ENCODE results near the gene SELENOI. TPM values are rescaled to one million over a fixed set of nuclear protein-coding genes. Genes with fewer than 3 reads are reported as not detected.

Gene SELENOI
- total RNA-seq, 1 donor from 2014 or later, result 14.5 TPM

DNA sequence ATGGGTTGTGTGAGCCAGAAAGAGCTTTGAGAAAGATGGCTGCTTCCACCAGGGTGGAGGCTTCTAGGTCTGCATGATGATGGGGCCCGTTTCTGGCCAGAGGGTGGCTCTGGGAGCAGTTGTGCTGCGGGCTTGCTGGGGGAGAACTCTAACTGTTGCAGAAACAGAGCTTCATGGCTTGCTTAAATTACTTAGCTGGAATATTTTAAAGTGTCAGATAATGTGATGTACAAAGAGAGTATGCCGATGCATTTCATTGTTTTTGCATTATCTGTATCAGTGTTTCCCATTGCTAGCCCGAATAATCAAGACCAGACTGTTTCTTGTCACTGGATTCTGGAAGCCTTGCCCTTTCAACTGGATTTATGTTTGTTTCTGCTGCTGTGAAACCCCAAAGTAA is 49.5 kb downstream of the SELENOI start:
- intact Hi-C loops (cut with DNase I), result no loop called here
- no peak for DNase-seq (ENCODE audit: low spot score)

DNA sequence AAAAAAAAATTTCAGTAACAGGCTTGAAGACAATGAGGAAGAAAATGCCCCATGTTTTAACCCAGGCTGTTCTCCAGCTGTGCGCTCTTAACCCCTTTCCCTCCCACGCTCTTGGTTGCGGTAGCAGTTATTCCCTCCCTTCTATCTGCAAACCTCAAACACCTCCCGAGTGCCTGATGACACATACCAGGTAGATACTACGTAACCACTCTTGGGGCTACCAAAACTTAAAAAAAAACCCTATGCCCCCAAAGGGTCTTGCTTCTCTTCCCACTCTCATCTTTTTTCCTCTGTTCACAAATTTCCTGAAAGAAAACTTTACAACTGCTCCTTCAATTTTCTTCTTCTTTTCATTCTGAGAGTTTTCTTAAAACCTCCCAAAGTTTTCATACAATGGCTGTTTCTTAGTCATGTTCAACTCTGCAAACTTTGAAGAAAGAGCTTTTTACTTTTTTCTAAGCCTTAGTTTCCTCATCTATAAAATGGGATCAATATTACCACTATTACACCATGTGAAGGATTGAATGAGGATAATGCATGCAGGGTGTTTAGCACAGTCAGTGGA is 50.9 kb downstream of the SELENOI start:
- DNase-seq (ENCODE audit: low spot score), result no peak

DNA sequence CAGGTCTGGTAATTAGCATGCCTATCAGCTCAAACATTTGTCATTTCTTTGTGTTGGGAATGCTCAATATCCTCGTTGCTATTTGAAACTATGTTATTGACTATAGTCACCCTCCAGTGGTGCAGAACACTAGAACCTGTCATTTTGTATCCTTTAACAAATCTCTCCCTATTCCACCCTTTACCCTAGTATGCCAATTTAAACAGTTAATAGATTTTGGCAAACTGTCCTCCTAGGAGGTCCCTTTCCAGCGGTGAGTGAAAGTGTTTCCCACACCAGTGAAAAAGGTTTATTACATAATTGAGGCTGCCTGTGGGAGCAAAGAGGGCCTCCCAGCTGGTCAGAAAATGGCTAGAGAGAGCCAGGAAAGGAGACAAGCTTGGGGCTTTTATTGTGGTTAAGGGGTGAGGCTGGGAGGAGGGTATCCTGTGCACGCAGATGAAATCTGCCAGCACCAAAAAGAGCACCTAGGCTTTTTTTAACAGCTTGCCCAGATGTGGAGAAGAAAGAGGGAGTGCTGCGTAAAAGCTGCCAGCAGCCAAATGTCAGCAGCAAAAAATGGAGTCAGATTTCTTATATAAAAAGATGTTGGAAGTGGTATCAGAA is 53.9 kb downstream of the SELENOI start:
- intact Hi-C loops (cut with DNase I), result no loop called here
- DNase-seq (ENCODE audit: low spot score), result no peak

More for the DNA sequence above, 50.9 kb downstream of the SELENOI start:
- intact Hi-C loops (cut with DNase I), result no loop called here

DNA sequence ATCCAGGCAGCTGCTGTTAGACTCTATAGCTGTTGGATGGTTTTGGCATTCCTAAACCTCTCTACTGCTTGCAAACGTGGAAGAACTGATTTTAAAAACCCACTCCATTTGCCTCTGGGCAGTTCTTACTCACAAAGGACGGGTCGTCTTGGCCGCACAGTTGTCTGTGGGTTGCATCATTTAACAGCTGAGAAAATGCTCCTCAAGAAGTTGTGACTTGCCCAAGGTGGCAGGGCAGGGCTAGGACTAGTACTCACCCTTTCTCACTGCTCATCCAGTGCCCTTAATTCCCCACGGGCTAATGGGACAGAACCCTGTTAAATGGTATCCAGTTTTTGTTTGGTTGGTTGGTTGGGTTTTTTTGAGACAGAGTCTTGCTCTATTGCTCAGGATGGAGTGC is 54.8 kb downstream of the SELENOI start:
- no peak for DNase-seq (ENCODE audit: low spot score)

DNA sequence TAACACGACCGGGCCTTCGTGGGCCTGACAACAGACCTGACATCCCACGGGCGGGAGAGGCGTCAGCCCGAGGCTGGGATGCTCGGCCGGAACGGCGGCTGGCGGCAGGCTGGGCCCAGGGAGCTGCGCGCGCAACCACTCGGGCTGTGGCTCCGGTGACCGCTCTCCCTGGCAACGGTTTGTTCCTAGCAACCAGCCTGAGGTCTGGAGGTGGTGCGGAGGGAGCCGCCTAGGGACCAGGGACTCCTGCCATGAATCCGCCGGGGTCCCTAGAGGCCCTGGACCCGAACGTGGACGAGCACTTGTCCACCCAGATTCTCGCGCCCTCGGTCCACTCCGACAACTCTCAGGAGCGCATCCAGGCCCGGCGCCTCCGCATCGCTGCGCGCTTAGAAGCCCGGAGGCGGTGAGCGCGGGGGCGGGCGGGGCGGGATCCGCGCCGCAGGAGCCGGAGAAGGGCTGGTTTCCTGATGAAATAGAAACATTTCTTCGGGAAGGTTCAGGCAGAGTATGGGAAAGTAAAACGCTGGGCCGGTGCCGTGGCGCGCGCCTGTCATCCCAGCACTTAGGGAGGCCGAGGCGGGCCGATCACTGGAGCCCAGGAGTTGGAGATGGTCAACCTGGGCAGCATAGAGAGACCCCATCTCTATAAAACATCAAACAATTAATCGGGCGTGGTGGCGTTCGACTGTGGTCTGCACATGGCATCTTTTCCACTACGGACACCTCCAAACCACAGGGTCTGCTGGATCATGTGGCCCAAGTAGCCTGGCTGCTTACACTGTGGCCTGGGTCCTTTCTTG is 56.0 kb downstream of the SELENOI start, which contains the start of gene DRC1:
DRC1 (plus strand) TSS at position 182 of the 803 bp plus-strand sequence; CDS start at position 252, 70 bp downstream.
- intact Hi-C loops (cut with DNase I), result no loop called here
- DNase-seq (ENCODE audit: low spot score), result peak; percentile 80

More for the DNA sequence above, 54.8 kb downstream of the SELENOI start:
- intact Hi-C loops (cut with DNase I), result no loop called here

DNA sequence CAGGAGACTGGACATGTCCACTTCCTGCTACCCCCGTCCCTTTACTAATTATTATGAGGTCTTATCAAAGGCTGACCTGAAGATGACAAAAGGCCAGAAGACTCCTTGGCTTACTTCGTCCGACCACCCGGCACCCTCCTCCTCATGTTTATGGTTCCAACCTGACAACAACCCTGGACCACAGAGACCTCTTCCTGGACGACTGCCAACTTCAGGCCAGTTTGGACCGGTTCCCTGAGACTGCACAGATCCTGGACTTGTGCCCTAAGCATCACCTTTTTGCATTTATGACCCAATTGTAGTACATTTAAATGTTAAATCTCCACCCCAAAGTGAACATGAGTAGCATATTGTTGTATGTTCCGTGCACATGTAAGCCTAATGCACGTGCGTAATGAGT is 61.6 kb downstream of the SELENOI start:
- DNase-seq (ENCODE audit: low spot score), result no peak
- intact Hi-C loops (cut with DNase I), result no loop called here

DNA sequence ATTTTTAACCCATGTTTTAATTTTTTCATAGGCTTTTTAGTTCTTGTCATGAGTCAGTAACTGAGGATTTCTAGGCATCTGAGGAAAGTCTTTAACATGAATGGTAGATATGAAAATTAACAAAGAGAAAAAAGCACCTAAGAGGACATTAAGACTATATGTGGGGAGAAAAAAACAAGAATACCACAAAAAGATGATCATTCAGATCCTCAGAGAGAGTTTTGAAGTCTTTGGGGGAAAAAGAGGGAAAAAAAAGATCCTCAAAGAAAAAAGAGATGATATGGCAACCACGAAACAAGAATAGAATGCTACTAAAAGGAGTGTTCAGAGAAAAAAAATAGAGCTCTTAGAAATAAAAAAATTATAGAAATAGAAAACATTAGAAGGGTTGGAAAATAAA is 63.8 kb downstream of the SELENOI start:
- intact Hi-C loops (cut with DNase I), result no loop called here
- DNase-seq (ENCODE audit: low spot score), result no peak

DNA sequence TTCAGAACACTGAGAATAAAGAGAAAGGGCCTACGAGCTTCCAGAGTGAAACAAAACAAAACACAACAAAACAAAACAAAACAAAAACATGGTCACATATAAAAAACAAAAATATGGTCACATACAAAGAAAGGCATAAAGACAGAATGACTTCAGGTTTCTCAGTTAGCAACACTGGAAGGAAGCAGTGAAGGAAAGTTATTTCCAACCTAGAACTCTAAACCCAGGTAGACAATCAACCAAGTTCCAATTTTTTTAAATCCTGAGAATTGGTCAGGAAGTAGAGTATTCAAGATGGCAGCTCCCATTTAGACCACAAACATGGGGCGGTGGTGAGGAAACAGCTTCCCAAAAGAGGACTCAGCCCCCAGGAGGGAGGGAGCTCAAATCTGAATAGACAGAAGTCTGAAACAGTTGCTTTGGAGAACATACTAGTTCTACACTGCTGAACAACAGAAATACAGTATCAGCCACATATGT is 64.9 kb downstream of the SELENOI start:
- DNase-seq (ENCODE audit: low spot score), result no peak
- intact Hi-C loops (cut with DNase I), result no loop called here

DNA sequence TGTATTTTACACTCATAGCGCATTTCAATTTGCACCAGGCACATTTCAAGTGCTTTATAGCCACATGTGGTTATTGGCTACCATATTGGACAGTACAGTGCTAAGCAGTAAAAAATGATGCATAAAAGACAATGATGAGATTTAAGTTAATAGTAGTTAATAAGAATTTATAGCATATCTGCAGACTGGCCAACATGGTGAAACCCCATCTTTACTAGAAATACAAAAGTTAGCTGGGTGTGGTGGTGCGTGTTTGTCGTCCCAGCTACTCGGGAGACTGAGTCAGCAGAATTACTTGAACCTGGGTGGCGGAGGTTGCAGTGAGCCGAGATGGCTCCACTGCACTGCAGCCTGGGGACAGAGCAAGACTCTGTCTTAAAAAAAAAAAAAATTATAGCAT is 65.5 kb downstream of the SELENOI start:
- intact Hi-C loops (cut with DNase I), result no loop called here
- DNase-seq (ENCODE audit: low spot score), result no peak

DNA sequence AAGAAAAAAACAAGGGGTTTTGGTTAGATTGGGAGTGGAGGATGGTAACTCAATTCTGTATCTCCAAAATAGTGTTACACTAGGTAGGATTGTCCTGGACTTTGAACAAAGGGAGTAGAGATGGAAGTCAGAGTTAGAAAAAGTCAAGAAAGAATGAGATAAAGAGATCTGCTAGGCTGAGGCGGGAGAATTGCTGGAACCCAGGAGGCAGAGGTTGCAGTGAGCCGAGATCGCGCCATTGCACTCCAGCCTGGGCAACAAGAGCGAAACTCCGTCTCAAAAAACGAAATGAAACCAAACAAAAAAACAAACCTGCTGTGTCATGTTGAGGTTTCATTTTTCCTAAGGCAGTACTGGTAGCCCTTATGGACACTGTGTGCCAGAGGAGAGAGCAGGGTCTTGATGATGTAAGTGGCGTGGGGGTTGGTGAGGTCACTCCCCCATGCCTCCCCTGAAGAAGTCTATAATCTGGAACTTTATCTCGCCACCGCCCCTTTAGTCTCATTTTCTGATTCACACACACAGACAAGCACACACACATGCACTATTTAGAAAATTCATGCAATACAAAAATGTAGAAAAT is 66.2 kb downstream of the SELENOI start:
- intact Hi-C loops (cut with DNase I), result no loop called here
- no peak for DNase-seq (ENCODE audit: low spot score)

DNA sequence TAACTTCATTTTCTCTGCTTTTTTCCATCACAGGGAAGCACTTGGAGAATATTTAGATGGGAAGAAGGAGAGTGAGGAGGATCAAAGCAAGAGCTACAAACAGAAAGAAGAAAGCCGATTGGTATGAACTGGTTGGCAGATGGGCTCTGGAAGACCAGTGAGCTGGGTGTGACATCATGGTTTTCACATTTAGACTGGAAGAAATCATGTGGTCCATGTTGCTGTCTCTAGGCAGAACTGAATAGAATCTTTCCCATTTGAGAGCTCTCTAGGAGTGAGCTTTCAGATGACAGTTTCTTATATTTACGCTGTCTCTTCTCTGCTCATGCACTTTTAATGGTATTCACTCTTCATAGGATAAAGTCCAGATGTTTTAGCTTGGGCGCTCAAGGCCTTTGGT is 68.4 kb downstream of the SELENOI start:
- no peak for DNase-seq (ENCODE audit: low spot score)
- intact Hi-C loops (cut with DNase I), result no loop called here

DNA sequence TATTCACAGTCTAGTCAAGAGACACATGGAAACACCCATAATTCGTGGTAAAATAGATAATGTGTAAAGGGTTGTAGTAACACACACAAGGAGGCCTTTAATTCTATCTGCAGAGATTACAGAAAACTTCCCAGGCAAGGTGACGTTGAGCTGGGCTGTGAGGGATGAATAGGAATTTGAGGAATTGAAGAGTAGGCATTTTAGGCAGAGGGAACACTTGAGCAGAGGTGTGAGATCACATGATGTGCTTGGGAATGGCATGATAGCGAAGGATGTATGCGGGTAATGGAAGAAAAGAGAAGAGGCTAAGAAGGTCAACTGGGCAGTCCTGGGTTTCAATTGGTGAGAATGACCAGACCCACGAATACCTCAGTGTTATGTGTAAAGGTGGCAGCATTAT is 76.0 kb downstream of the SELENOI start:
- no peak for DNase-seq (ENCODE audit: low spot score)
- intact Hi-C loops (cut with DNase I), result no loop called here

DNA sequence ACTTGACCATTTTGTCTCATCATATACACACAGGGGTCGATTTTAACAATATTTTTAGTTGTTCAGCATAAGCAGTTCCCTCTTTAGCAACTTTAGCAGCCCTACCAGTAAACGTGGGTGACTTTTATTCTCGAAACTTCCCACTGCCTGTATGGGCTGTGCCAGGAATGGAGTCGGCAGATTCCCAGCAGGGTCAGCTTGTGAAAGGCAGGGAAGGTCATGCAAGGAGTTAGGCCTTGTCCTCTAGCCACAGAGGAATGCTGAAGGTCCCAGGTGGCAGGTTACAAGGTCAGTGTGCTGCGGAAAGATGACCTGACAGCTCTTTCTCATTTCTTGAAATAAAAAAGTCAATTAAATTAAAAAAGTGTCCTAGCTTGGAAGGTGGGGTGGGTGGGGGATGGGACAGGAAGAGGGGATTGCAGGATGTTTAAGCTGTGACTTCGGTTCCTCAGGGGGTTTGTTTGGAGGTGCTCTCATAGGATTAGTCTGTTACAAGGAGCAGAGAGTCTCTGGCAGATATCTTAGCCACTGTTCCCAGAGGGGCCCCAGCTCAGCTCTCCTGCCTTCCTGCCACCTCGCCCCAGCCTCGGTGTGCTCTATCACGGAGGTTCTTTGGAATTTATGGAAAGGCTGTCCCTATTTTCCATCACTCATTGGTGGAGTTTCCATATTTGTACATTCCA is 77.1 kb downstream of the SELENOI start:
- no peak for DNase-seq (ENCODE audit: low spot score)
- intact Hi-C loops (cut with DNase I), result no loop called here

DNA sequence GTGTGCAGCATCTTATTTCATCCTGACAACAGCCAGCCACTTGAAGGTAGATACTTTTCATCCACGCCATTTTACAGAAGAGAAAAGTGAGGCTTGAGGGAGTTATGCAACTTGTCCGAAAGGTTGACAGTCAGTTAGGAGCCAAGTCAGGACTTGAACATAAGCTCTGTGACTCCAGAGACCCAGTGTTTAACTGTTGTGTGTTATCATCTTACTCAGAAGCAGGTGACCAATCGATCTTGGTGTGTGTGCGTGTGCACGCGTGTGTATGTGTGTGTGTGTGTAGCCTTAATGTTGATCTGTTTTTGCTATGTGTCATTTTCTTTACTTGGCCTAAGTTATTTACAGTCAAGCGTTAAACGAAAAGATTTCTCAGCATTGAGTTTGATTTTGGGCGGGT is 77.8 kb downstream of the SELENOI start:
- intact Hi-C loops (cut with DNase I), result no loop called here
- no peak for DNase-seq (ENCODE audit: low spot score)

DNA sequence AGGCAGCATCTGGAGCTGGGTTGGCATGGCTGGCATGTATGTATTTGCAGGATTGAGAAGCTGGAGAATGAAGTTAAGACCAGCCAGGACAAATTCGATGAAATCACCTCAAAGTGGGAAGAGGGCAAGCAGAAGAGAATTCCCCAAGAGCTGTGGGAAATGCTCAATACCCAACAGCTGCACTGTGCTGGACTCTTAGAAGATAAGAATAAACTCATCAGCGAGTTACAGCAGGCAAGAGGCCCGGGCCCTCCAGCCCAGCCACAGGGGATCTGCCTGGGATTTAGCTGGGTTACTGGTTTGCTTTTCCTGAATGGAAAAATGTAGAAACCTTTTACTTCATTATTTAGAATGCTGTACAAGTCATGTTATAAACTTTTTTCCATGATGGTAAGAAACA is 78.3 kb downstream of the SELENOI start:
- DNase-seq (ENCODE audit: low spot score), result no peak
- intact Hi-C loops (cut with DNase I), result no loop called here

DNA sequence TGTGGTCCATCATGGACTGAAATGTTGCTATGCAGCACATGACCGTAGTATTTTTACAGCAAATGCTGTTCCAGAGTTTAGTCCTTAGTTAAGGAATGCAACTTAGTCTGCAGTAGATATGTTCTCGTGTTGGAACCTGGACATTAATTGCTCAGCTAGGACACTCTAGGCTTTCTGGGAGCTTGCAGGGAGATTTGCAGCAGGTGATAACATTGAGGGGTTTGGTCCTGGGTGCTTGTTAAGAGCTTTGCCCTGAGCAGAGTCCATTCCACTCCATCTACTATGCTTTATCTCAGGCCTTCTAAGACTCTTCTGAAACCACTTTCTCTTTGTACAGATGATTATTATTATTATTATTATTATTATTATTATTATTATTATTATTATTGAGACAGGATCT is 82.9 kb downstream of the SELENOI start:
- no peak for DNase-seq (ENCODE audit: low spot score)
- intact Hi-C loops (cut with DNase I), result no loop called here

DNA sequence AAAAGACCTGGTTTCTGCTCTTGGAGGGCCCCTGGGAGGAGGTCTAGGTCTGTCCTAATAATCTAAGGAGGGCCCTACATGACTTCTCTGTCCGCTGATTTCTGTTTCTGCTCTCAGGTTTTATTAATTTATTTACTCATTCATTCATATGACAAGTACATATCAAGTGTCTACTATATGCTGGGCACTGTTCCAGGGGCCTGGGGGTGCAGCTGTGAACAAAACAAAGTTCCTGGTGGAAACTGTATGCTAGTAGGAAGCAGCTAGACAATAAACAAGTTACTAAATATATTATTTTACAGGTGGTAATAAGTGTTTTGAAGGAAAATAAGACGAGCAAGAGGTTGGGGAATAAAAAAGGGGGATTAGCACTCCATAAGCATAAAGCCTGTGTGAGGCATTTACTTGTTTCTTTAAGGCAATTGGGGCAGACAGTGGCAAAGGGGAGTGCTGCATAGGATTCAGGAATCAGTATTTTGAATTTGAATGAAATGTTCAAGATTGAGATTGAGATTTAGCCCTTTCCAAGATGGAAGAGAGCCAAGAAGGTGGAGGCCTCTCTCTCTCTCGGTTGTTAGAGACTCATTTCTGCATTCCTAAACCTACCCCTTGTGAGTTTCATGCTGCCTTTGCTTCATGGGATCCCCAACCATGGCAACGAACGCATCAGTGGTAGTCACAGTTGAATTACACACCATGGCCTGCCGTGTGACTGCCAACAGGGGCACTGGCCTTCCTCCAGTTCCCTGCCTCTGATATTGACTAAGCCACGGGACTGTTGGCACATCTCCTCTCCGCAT is 84.0 kb downstream of the SELENOI start:
- intact Hi-C loops (cut with DNase I), result no loop called here
- no peak for DNase-seq (ENCODE audit: low spot score)

DNA sequence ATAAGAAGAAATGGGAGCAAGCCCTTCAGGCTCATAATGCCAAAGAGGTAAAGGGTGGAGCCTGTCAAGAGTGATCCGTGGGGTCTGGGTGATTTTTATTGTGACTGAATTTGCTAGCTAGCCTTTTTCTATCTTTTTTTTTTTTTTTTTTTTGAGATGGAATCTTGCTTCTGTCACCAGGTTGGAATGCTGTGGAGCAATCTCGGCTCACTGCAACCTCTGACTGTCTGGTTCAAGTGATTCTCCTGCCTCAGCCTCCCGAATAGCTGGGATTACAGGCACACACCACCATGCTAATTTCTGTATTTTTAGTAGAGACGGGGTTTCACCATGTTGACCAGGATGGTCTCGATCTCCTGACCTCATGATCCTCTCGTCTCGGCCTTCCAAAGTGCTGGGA is 84.9 kb downstream of the SELENOI start:
- intact Hi-C loops (cut with DNase I), result no loop called here
- no peak for DNase-seq (ENCODE audit: low spot score)

DNA sequence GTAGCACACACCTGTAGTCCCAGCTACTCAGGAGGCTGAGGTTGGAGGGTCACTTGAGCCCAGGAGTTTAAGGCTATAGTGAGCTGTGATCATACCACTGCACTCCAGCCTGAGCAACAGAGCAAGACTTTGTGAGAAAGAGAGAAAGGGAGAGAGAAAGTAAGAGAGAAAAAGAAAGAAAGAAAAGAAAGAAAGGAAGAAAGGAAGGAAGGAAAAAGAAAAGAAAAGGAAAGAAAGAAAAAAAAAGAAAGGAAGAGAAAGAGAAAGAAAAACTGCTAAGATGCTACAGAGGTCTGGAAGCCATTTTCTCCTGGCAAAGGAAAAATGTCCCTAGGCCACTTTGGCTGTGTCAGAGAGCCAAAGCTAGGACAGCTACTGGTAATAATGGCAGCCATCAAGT is 86.4 kb downstream of the SELENOI start:
- DNase-seq (ENCODE audit: low spot score), result no peak
- intact Hi-C loops (cut with DNase I), result no loop called here

Measured in cardiac septum (tissue), 1 donor.